OCI-LY7 (cell line): ENCODE measurements around the gene TM4SF1. TPM values are rescaled to one million over a fixed set of nuclear protein-coding genes. Genes with fewer than 3 reads are reported as not detected.

Experiments used
- BruUV-seq: library from RNA; stranded (reverse); fragments of 400-500 nt; replicated peaks from 2 replicates; lab custom pipeline; 2021; lab: Mats Ljungman, UMichigan
- CTCF ChIA-PET: fragments of 300-600 bp; sonication (Branson Sonifier 250); formaldehyde crosslinking; loops from one replicate; lab custom pipeline; 2022; ENCODE audit warnings: antibody characterized with exemption; ENCODE audit not compliant: unreplicated experiment; lab: Charles Lee
- POLR2A ChIA-PET: fragments of 300-600 bp; sonication (Branson Sonifier 250); formaldehyde crosslinking; loops from one replicate; lab custom pipeline; 2022; ENCODE audit warnings: antibody characterized with exemption; lab: Charles Lee
- DNase-seq: peaks from one replicate; pipeline ENCODE4 v3.0.0-alpha.2; 2015; ENCODE audit warnings: low spot score
- H2AFZ ChIP-seq: fragments of 200-600 bp; sonication (generic), shearing (Covaris generic); 2 replicates; pipeline ENCODE4 v1.6.1; 2014; ENCODE audit warnings: mild to moderate bottlenecking, antibody characterized with exemption, low read length, moderate library complexity
- H3K27ac ChIP-seq: fragments of 200-600 bp; sonication (generic); 2 replicates; pipeline ENCODE4 v1.5.1; 2014; ENCODE audit warnings: mixed run types, low read depth, mild to moderate bottlenecking, moderate library complexity, low read length, inconsistent platforms; ENCODE audit not compliant: poor library complexity, severe bottlenecking
- H3K36me3 ChIP-seq: fragments of 200-600 bp; sonication (generic); 2 replicates; pipeline ENCODE4 v1.6.1; 2014; ENCODE audit warnings: mild to moderate bottlenecking, antibody characterized with exemption, low read length, moderate library complexity, mixed read lengths; ENCODE audit not compliant: insufficient read depth
- H3K4me1 ChIP-seq: fragments of 200-600 bp; sonication (generic); 2 replicates; pipeline ENCODE4 v1.5.1; 2014; ENCODE audit warnings: mild to moderate bottlenecking, low read length; ENCODE audit not compliant: insufficient read depth, poor library complexity, severe bottlenecking
- H3K4me2 ChIP-seq: fragments of 200-600 bp; sonication (generic); 2 replicates; pipeline ENCODE4 v1.6.1; 2014; ENCODE audit warnings: mild to moderate bottlenecking, low read length
- H3K4me3 ChIP-seq: fragments of 200-600 bp; sonication (generic); 2 replicates; pipeline ENCODE4 v1.5.1; 2014; ENCODE audit warnings: mild to moderate bottlenecking, low read depth, low read length; ENCODE audit not compliant: poor library complexity, severe bottlenecking
- H3K79me2 ChIP-seq: fragments of 200-600 bp; sonication (generic); 2 replicates; pipeline ENCODE4 v1.6.1; 2016; ENCODE audit warnings: low read depth, mild to moderate bottlenecking, low read length, moderate library complexity, mixed read lengths; ENCODE audit not compliant: insufficient read depth
- H3K9me2 ChIP-seq: fragments of 200-600 bp; sonication (generic); 2 replicates; pipeline ENCODE4 v1.6.1; 2016; ENCODE audit warnings: mild to moderate bottlenecking, low read length, mixed read lengths; ENCODE audit not compliant: insufficient read depth
- H3K9me3 ChIP-seq: fragments of 200-600 bp; sonication (generic); 2 replicates; pipeline ENCODE4 v1.6.1; 2014; ENCODE audit warnings: mild to moderate bottlenecking, mixed run types, low read length, mixed read lengths
- H4K20me1 ChIP-seq: fragments of 200-600 bp; sonication (generic); 2 replicates; pipeline ENCODE4 v1.6.1; 2014; ENCODE audit warnings: mild to moderate bottlenecking, antibody characterized with exemption, low read length, moderate library complexity, mixed read lengths; ENCODE audit not compliant: insufficient read depth
- EZH2phosphoT487 ChIP-seq: fragments of 200-600 bp; sonication (generic); IDR thresholded peaks from 2 replicates; pipeline ENCODE4 v1.6.1; 2018; ENCODE audit warnings: low read depth, borderline replicate concordance, mild to moderate bottlenecking, mixed run types, antibody characterized with exemption, low read length, moderate library complexity, mixed read lengths
- intact Hi-C: fragments of 100-400 bp; cut with micrococcal nuclease; formaldehyde crosslinking; loops from one replicate; pipeline ENCODE4 v1.10.0; 2022; ENCODE audit not compliant: unreplicated experiment
- total RNA-seq, 2 experiments: library from RNA; depleted of rRNA in 1 of 2; stranded (reverse); fragments of >200 nt in 1 of 2; shearing (Covaris generic) in 1 of 2; gene quantifications; 2 replicates each; pipeline ENCODE4 v1.2.3, GENCODE V29; 2014 to 2022
- TF ChIP-seq, protein P1 (sequence below): fragments of 200-600 bp; sonication (generic); conservative IDR thresholded peaks from 2 replicates; pipeline ENCODE4 v1.5.1; 2014; ENCODE audit warnings: mild to moderate bottlenecking, antibody characterized with exemption, low read length, moderate library complexity, mixed read lengths

TM4SF1 gene
- total RNA-seq, 2 experiments from 2014 or later: not detected

DNA sequence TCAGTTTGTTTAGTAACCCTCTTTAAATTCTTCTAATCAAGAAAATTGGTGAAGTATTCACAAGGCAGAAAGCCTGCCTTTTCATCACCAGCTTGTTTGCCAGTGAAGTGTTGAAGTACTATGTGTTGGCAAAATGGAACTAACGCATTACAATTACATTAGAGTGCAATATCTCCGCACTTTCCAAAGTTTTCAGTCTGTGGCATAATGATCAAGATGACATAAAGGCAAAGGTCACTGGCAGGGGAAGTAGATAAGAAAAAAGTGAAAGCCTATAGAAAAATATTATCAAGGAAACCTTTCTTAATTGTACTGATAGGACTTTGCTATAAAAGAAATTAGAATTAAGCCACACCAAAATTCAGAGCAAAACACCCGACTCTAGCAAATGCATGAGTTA is 25.0 kb upstream of the TM4SF1 start:
- H3K27ac ChIP-seq: no peak overlapping the region
- intact Hi-C loops: no loop called here
- no peaks in the 10 kb centered on the region for H3K36me3 ChIP-seq
- CTCF ChIA-PET: no interaction called here
- H3K4me1 ChIP-seq: no peaks in the 10 kb centered on the region
- H3K4me3 ChIP-seq: no peak overlapping the region
- POLR2A ChIA-PET: no interaction called here
- TF ChIP-seq EZH2phosphoT487: no peak
- TF ChIP-seq, protein P1, sequence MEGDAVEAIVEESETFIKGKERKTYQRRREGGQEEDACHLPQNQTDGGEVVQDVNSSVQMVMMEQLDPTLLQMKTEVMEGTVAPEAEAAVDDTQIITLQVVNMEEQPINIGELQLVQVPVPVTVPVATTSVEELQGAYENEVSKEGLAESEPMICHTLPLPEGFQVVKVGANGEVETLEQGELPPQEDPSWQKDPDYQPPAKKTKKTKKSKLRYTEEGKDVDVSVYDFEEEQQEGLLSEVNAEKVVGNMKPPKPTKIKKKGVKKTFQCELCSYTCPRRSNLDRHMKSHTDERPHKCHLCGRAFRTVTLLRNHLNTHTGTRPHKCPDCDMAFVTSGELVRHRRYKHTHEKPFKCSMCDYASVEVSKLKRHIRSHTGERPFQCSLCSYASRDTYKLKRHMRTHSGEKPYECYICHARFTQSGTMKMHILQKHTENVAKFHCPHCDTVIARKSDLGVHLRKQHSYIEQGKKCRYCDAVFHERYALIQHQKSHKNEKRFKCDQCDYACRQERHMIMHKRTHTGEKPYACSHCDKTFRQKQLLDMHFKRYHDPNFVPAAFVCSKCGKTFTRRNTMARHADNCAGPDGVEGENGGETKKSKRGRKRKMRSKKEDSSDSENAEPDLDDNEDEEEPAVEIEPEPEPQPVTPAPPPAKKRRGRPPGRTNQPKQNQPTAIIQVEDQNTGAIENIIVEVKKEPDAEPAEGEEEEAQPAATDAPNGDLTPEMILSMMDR: no peak
- H4K20me1 ChIP-seq: no peaks in the 10 kb centered on the region
- no peak overlapping the region for H2AFZ ChIP-seq
- no peaks in the 10 kb centered on the region for H3K9me3 ChIP-seq
- no peaks in the 10 kb centered on the region for H3K79me2 ChIP-seq
- DNase-seq: no peak
- BruUV-seq: no TSS peak
- H3K4me2 ChIP-seq: no peak overlapping the region
- H3K9me2 ChIP-seq: no peaks in the 10 kb centered on the region

DNA sequence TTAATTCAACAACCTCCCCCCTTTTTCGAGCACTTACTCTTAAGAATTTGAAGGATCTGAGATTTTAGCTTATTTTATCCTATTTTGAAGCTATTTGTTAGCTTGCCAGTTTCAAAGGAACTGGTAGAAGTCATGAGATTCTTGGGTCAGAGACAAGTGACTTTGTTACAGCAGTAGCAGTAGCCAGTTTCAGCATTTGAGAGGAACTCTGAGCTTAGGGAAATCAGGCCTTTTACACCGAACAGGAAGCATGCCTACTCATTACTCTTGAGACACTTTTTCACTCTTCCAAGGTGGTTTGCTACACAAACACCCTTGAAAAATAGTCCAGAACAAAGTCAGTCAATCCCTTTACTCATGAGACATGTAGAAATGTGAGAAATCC is 24.5 kb upstream of the TM4SF1 start:
- Histone ChIP-seq H3K9me3 (no peaks in the 10 kb centered on the region), H3K4me3 (no peak overlapping the region), H3K27ac (no peak overlapping the region), H4K20me1 (no peaks in the 10 kb centered on the region), H3K79me2 (no peaks in the 10 kb centered on the region), H3K4me1 (no peaks in the 10 kb centered on the region), H3K9me2 (no peaks in the 10 kb centered on the region), H3K36me3 (no peaks in the 10 kb centered on the region), H2AFZ (no peak overlapping the region), H3K4me2 (no peak overlapping the region)
- no peak for TF ChIP-seq EZH2phosphoT487
- TF ChIP-seq, protein P1: no peak
- DNase-seq: no peak
- ChIA-PET POLR2A (no interaction called here), CTCF (no interaction called here)
- intact Hi-C loops: no loop called here
- no TSS peak for BruUV-seq

DNA sequence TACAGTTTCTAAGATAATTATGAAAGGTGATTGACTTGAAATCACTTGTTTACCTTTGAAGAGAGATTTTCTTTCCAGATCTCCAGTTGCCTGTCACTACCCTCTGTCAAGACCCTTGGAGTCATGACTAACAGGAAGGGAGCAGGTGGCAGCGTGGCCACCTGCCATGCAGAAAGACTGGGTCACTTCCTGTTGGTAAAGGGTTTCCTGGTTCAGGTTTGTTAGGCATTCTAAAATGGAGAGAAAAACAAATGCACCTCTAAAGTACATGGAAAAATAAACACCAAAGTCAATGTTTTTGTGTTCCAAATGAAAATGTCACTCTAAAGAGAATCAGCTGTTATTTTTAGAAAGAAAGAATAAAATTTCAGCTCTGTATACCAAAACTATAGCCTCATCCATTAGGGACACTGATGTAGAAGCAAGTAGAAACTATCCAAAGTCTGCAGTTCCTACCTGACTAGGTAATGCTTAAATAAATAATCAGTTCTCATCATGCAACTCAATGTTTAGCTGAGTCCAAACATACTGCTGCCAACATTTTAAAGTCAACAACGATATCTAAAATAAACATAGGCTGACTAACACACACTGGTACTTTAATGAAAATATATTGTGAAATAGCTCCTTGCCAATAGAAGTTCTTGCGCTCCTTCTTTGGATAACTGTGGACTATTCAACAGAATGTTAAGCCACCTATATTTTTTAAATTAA is 23.9 kb upstream of the TM4SF1 start:
- no peaks in the 10 kb centered on the region for H3K36me3 ChIP-seq
- POLR2A ChIA-PET: interaction anchor here (1.2 kb wide), 1 partner anchor 11 kb away, joined by 4 read pairs; no protein-coding TSS in a partner anchor
- H3K79me2 ChIP-seq: no peaks in the 10 kb centered on the region
- TF ChIP-seq, protein P1: no peak
- no peak for TF ChIP-seq EZH2phosphoT487
- CTCF ChIA-PET: no interaction called here
- H3K4me3 ChIP-seq: no peak overlapping the region
- BruUV-seq: no TSS peak
- intact Hi-C loops: no loop called here
- no peak overlapping the region for H3K27ac ChIP-seq
- H3K4me1 ChIP-seq: no peaks in the 10 kb centered on the region
- no peaks in the 10 kb centered on the region for H3K9me3 ChIP-seq
- no peaks in the 10 kb centered on the region for H3K9me2 ChIP-seq
- no peak overlapping the region for H3K4me2 ChIP-seq
- H4K20me1 ChIP-seq: no peaks in the 10 kb centered on the region
- DNase-seq: peak; percentile 2
- no peak overlapping the region for H2AFZ ChIP-seq
